HepG2 (cell line): ENCODE results near the gene CACNA1C. TPM values are rescaled to one million over a fixed set of nuclear protein-coding genes. Genes with fewer than 3 reads are reported as not detected.

Experiments
- ARID3A ChIP-seq: IDR thresholded peaks from 2 replicates; pipeline ENCODE4 v1.6.1; 2012; ENCODE audit warnings: low read depth, low read length, improper control_type of control experiment
- CBFB ChIP-seq: sonication (generic); formaldehyde crosslinking; IDR thresholded peaks from 2 replicates; pipeline ENCODE4 v1.4.0; 2020; ENCODE audit warnings: missing genetic modification reagents
- CBX2 ChIP-seq, 2 experiments: fragments of 200-600 bp in 1 of 2; sonication (generic); formaldehyde crosslinking in 1 of 2; IDR thresholded peaks; 2 replicates each; pipeline versions ENCODE4 v1.7.0 to v1.8.1; 2018 to 2022; ENCODE audit warnings: low read depth in 2 of 2, low read length in 1 of 2, mild to moderate bottlenecking in 1 of 2, missing genetic modification reagents in 1 of 2
- CTCF ChIP-seq: sonication (generic); formaldehyde crosslinking; IDR thresholded peaks from 2 replicates; pipeline ENCODE4 v1.5.0; 2020; ENCODE audit warnings: mild to moderate bottlenecking, missing genetic modification reagents, moderate library complexity
- E2F5 ChIP-seq: sonication (generic); formaldehyde crosslinking; conservative IDR thresholded peaks from 2 replicates; pipeline ENCODE4 v1.4.0; 2020; ENCODE audit warnings: missing genetic modification reagents
- FOSL2 ChIP-seq: sonication (generic); formaldehyde crosslinking; IDR thresholded peaks from 2 replicates; pipeline ENCODE4 v1.4.0; 2020; ENCODE audit warnings: missing genetic modification reagents
- HMGXB4 ChIP-seq, 2 experiments: sonication (generic) in 1 of 2; formaldehyde crosslinking in 1 of 2; IDR thresholded peaks; 2 replicates each; pipeline versions ENCODE4 v1.4.0 to v1.6.1; 2018 to 2020; ENCODE audit warnings: missing genetic modification reagents in 2 of 2, borderline replicate concordance in 1 of 2, low read depth in 1 of 2, mild to moderate bottlenecking in 1 of 2, missing biosample characterization in 1 of 2
- HNF1B ChIP-seq: sonication (generic); formaldehyde crosslinking; IDR thresholded peaks from 2 replicates; pipeline ENCODE4 v1.5.1; 2020; ENCODE audit warnings: mild to moderate bottlenecking, moderate library complexity, missing genetic modification reagents
- HNF4G ChIP-seq, 2 experiments: sonication (generic) in 1 of 2; formaldehyde crosslinking in 1 of 2; IDR thresholded peaks; 2 replicates each; pipeline versions ENCODE4 v1.4.0 to v1.6.1; 2011 to 2020; ENCODE audit warnings: borderline replicate concordance in 2 of 2, low read depth in 2 of 2, mild to moderate bottlenecking in 2 of 2, low read length in 1 of 2, missing genetic modification reagents in 1 of 2, moderate library complexity in 1 of 2
- KLF6 ChIP-seq: IDR thresholded peaks from 2 replicates; pipeline ENCODE4 v1.8.0; 2016; ENCODE audit warnings: missing biosample characterization, missing genetic modification reagents
- NCOA1 ChIP-seq: sonication (generic); formaldehyde crosslinking; IDR thresholded peaks from 2 replicates; pipeline ENCODE4 v1.9.0; 2021; ENCODE audit warnings: missing genetic modification reagents
- NFIB ChIP-seq: sonication (generic); formaldehyde crosslinking; IDR thresholded peaks from 2 replicates; pipeline ENCODE4 v1.9.0; 2021; ENCODE audit warnings: missing genetic modification reagents, mild to moderate bottlenecking, borderline replicate concordance
- NR1H2 ChIP-seq: sonication (generic); formaldehyde crosslinking; IDR thresholded peaks from 2 replicates; pipeline ENCODE4 v1.8.1; 2022; ENCODE audit warnings: low read depth, missing genetic modification reagents, borderline replicate concordance
- PRMT3 ChIP-seq: sonication (generic); formaldehyde crosslinking; IDR thresholded peaks from 2 replicates; pipeline ENCODE4 v1.8.1; 2022; ENCODE audit warnings: low read depth, mild to moderate bottlenecking, moderate library complexity, missing genetic modification reagents, borderline replicate concordance
- SIN3A ChIP-seq: IDR thresholded peaks from 2 replicates; pipeline ENCODE4 v1.6.1; 2011; ENCODE audit warnings: low read depth, mild to moderate bottlenecking, control low read depth, low read length, borderline replicate concordance
- STAG1 ChIP-seq: sonication (generic); formaldehyde crosslinking; IDR thresholded peaks from 2 replicates; pipeline ENCODE4 v1.4.0; 2020; ENCODE audit warnings: missing genetic modification reagents
- XRCC5 ChIP-seq: fragments of 200-400 bp; formaldehyde crosslinking; optimal IDR thresholded peaks from 2 replicates; pipeline ENCODE3; 2017; ENCODE audit warnings: mild to moderate bottlenecking, low read length
- ZC3H4 ChIP-seq: sonication (generic); formaldehyde crosslinking; IDR thresholded peaks from 2 replicates; pipeline ENCODE4 v1.4.0; 2020; ENCODE audit warnings: missing genetic modification reagents, borderline replicate concordance
- ZNF501 ChIP-seq: sonication (generic); formaldehyde crosslinking; IDR thresholded peaks from 2 replicates; pipeline ENCODE4 v1.5.1; 2020; ENCODE audit warnings: mild to moderate bottlenecking, moderate library complexity, missing genetic modification reagents
- ZNF530 ChIP-seq: sonication (generic); formaldehyde crosslinking; IDR thresholded peaks from 2 replicates; pipeline ENCODE4 v1.5.0; 2020; ENCODE audit warnings: low read depth, mild to moderate bottlenecking, missing genetic modification reagents
- polyA plus RNA-seq, 8 experiments: library from polyadenylated mRNA; depleted of rRNA in 3 of 8; stranded (reverse) in 7 of 8; unstranded in 1 of 8; fragments of >200 nt; fragmentation: Illumina TruSeq in 4 of 8; extraction: Trizol in 4 of 8; gene quantifications; 2 replicates each; pipeline versions ENCODE4 v1.2.1 to v1.2.3, GENCODE V29; 2011 to 2016; ENCODE audit warnings: low read depth in 4 of 8, missing spikeins in 1 of 8, mixed read lengths in 1 of 8; ENCODE audit not compliant: insufficient read depth in 1 of 8
- total RNA-seq, 5 experiments: library from RNA; depleted of rRNA; stranded (reverse); fragments of >200 nt; fragmentation: Illumina TruSeq; extraction: Trizol; gene quantifications; 2 replicates each; pipeline ENCODE4 v1.2.3, GENCODE V29; 2016; ENCODE audit warnings: low read depth in 1 of 5

Gene CACNA1C
- total and polyA plus RNA-seq, 2 of the 13 experiments (the other 11 are each of a cell fraction or from before 2014, with no cell fraction given): not detected

GRCh38 chr12:2284857-2285256 is 232.1 kb downstream of the CACNA1C start (continued):
- TF ChIP-seq HMGXB4 (CRISPR knock-in tag; IDR thresholded peaks at IDR 0.05; ENCODE audit: borderline replicate concordance in 1 of 2, low read depth in 1 of 2) (no peak), CBX2 (IDR thresholded peaks at IDR 0.05; ENCODE audit: low read depth, low read length) (no peak), CBX2 (CRISPR knock-in tag; IDR thresholded peaks at IDR 0.05; ENCODE audit: low read depth) (no peak), CTCF (CRISPR knock-in tag) (peak; percentile 87), ZNF501 (no peak), NR1H2 (CRISPR knock-in tag) (no peak), ZNF530 (CRISPR knock-in tag) (no peak), XRCC5 (peak; percentile 39), NCOA1 (no peak), ZC3H4 (CRISPR knock-in tag) (no peak), SIN3A (no peak), NFIB (no peak), CBFB (no peak), KLF6 (CRISPR knock-in tag) (no peak), HNF4G (IDR thresholded peaks at IDR 0.05; ENCODE audit: borderline replicate concordance, low read depth, low read length) (no peak), HNF4G (CRISPR knock-in tag; IDR thresholded peaks at IDR 0.05; ENCODE audit: borderline replicate concordance, low read depth) (no peak), HNF1B (CRISPR knock-in tag) (peak; percentile 36; the same call in 1 of the 2 replicates), ARID3A (no peak), E2F5 (CRISPR knock-in tag) (no peak), PRMT3 (CRISPR knock-in tag) (no peak), FOSL2 (CRISPR knock-in tag) (peak; percentile 32; the same call in 1 of the 2 replicates), STAG1 (peak; percentile 87)
